OCI-LY3 (cell line): ENCODE data around the gene CD86.
A peak's percentile ranks its signal among the peaks of the same experiment; 100 is the strongest.

Experiments
- H2AFZ ChIP-seq: fragments of 200-600, 300-600 bp; shearing (Covaris generic); 2 replicates; pipeline ENCODE4 v1.6.0; 2014; ENCODE audit warnings: antibody characterized with exemption, low read depth, low read length
- H3K27ac ChIP-seq: fragments of 200-600, 300-600 bp; sonication (generic); 2 replicates; pipeline ENCODE4 v1.5.1; 2014; ENCODE audit warnings: mild to moderate bottlenecking, low read length, moderate library complexity, mixed read lengths
- H3K27me3 ChIP-seq: fragments of 200-600, 300-600 bp; sonication (generic); 2 replicates; pipeline ENCODE4 v1.6.1; 2014; ENCODE audit warnings: low read depth, low read length, mixed read lengths
- H3K36me3 ChIP-seq: fragments of 200-600, 300-600 bp; sonication (generic); replicated peaks from 2 replicates; pipeline ENCODE3; 2014; ENCODE audit warnings: low read depth, low read length, mixed read lengths
- H3K4me1 ChIP-seq: fragments of 300-600, 200-600 bp; sonication (generic); 2 replicates; pipeline ENCODE4 v1.6.1; 2014; ENCODE audit warnings: low read length, mixed read lengths
- H3K4me2 ChIP-seq: fragments of 200-600, 300-600 bp; sonication (generic); 2 replicates; pipeline ENCODE4 v1.6.1; 2014; ENCODE audit warnings: low read length, mixed read lengths
- H3K4me3 ChIP-seq: fragments of 300-600, 200-600 bp; sonication (generic); 2 replicates; pipeline ENCODE4 v1.5.1; 2014; ENCODE audit warnings: antibody characterized with exemption, mild to moderate bottlenecking, low read length, moderate library complexity
- H3K79me2 ChIP-seq: fragments of 300-600, 200-600 bp; shearing (Covaris generic); 2 replicates; pipeline ENCODE4 v1.6.1; 2014; ENCODE audit warnings: mild to moderate bottlenecking, low read length, mixed read lengths
- H3K9ac ChIP-seq: fragments of 300-600, 200-600 bp; shearing (Covaris generic); 2 replicates; pipeline ENCODE4 v1.6.0; 2014; ENCODE audit warnings: mild to moderate bottlenecking, low read length, moderate library complexity
- H3K9me3 ChIP-seq: fragments of 200-600, 300-600 bp; shearing (Covaris generic); 2 replicates; pipeline ENCODE4 v1.6.1; 2014; ENCODE audit warnings: low read length, mixed read lengths; ENCODE audit not compliant: insufficient read depth
- H4K20me1 ChIP-seq: fragments of 200-600, 300-600 bp; sonication (generic); 2 replicates; pipeline ENCODE4 v1.6.1; 2016; ENCODE audit warnings: low read length, mixed read lengths; ENCODE audit not compliant: insufficient read depth
- EZH2phosphoT487 ChIP-seq: fragments of 200-600 bp; shearing (Covaris generic); IDR thresholded peaks from 2 replicates; pipeline ENCODE4 v1.6.1; 2018; ENCODE audit warnings: antibody characterized with exemption, mixed run types, low read depth
- TF ChIP-seq, protein P1 (sequence below): fragments of 200-600, 300-600 bp; sonication (generic); IDR thresholded peaks from 2 replicates; pipeline ENCODE4 v1.5.1; 2014; ENCODE audit warnings: antibody characterized with exemption, low read length, low read depth

CD86 gene

DNA sequence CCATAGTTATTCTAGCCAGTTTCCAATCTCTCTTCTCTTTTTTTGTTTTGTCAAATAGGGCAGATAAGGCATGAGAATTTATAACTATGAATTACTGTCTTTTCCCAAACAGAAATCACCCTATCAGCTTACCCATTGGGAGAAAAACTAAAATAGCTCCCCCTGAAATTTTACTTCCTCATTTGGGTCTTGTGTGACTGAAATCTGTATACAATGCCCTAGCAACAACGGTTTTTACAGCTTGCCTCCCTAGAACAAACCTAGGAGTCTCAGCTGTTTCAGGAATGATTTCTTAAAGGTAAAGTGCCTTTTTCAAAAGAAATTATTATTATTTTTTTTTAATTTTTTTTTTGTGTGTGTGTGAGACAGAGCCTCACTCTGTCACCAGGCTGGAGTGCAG lies 56.8 kb downstream of the CD86 start:
- no peak overlapping the region for H3K27ac ChIP-seq
- H3K4me2 ChIP-seq: no peak overlapping the region
- H3K9me3 ChIP-seq: no peaks in the 10 kb centered on the region
- peaks cover 20% of the 10 kb centered on the region for H3K4me1 ChIP-seq
- H3K27me3 ChIP-seq: no peaks in the 10 kb centered on the region
- no peak overlapping the region for H2AFZ ChIP-seq
- no peak overlapping the region for H3K9ac ChIP-seq
- TF ChIP-seq EZH2phosphoT487: no peak
- TF ChIP-seq, protein P1, sequence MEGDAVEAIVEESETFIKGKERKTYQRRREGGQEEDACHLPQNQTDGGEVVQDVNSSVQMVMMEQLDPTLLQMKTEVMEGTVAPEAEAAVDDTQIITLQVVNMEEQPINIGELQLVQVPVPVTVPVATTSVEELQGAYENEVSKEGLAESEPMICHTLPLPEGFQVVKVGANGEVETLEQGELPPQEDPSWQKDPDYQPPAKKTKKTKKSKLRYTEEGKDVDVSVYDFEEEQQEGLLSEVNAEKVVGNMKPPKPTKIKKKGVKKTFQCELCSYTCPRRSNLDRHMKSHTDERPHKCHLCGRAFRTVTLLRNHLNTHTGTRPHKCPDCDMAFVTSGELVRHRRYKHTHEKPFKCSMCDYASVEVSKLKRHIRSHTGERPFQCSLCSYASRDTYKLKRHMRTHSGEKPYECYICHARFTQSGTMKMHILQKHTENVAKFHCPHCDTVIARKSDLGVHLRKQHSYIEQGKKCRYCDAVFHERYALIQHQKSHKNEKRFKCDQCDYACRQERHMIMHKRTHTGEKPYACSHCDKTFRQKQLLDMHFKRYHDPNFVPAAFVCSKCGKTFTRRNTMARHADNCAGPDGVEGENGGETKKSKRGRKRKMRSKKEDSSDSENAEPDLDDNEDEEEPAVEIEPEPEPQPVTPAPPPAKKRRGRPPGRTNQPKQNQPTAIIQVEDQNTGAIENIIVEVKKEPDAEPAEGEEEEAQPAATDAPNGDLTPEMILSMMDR: no peak
- no peaks in the 10 kb centered on the region for H3K79me2 ChIP-seq
- peaks cover 34% of the 10 kb centered on the region for H3K36me3 ChIP-seq
- no peaks in the 10 kb centered on the region for H4K20me1 ChIP-seq
- no peak overlapping the region for H3K4me3 ChIP-seq

DNA sequence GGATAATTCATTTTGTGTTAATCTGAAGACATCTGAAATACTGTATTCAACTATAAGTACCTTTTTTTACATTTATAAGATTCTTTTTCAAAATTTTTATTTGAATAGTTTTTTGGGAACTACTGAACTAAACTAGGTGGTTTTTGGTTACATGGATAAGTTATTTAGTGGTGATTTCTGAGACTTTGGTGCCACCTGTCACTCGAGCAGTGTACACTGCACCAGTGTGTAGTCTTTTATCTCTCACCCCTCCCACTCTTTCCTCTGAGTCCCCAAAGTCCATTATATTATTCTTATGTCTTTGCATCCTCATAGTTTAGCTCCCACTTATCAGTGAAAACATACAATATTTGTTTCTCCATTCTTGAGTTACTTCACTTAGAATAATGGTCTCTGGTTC lies 57.6 kb downstream of the CD86 start:
- no peaks in the 10 kb centered on the region for H3K9me3 ChIP-seq
- H3K4me2 ChIP-seq: no peak overlapping the region
- peaks cover 31% of the 10 kb centered on the region for H3K36me3 ChIP-seq
- H3K4me3 ChIP-seq: no peak overlapping the region
- no peak overlapping the region for H3K9ac ChIP-seq
- H4K20me1 ChIP-seq: no peaks in the 10 kb centered on the region
- no peak overlapping the region for H2AFZ ChIP-seq
- H3K4me1 ChIP-seq: peaks cover 18% of the 10 kb centered on the region
- no peaks in the 10 kb centered on the region for H3K79me2 ChIP-seq
- H3K27me3 ChIP-seq: no peaks in the 10 kb centered on the region
- TF ChIP-seq EZH2phosphoT487: no peak
- TF ChIP-seq, protein P1: peak; percentile 18; the same call in 1 of the 2 replicates
- H3K27ac ChIP-seq: no peak overlapping the region

DNA sequence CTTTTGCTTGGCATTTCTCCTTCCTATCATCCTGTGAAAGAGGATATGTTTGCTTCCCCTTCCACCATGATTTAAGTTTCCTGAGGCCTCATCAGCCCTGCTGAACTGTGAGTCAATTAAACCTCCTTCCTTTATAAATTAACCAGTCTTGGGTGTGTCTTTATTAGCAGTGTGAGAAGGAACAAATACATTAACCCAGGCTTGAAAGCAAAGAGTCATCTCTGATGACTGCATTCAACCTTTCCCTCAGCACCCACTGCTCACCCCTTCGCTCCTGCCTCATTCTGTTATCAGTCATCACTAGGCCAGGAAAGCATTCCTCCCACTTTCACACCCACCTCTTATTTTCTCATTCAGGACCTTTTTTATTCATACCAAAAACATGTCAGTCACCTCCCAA lies 68.7 kb downstream of the CD86 start:
- Histone ChIP-seq H3K4me2 (no peak overlapping the region), H3K9me3 (no peaks in the 10 kb centered on the region), H3K79me2 (no peaks in the 10 kb centered on the region), H3K36me3 (peaks cover 12% of the 10 kb centered on the region), H3K27me3 (no peaks in the 10 kb centered on the region), H3K4me1 (no peaks in the 10 kb centered on the region), H2AFZ (no peak overlapping the region), H4K20me1 (no peaks in the 10 kb centered on the region), H3K9ac (no peak overlapping the region), H3K27ac (no peak overlapping the region), H3K4me3 (no peak overlapping the region)
- TF ChIP-seq EZH2phosphoT487: no peak

DNA sequence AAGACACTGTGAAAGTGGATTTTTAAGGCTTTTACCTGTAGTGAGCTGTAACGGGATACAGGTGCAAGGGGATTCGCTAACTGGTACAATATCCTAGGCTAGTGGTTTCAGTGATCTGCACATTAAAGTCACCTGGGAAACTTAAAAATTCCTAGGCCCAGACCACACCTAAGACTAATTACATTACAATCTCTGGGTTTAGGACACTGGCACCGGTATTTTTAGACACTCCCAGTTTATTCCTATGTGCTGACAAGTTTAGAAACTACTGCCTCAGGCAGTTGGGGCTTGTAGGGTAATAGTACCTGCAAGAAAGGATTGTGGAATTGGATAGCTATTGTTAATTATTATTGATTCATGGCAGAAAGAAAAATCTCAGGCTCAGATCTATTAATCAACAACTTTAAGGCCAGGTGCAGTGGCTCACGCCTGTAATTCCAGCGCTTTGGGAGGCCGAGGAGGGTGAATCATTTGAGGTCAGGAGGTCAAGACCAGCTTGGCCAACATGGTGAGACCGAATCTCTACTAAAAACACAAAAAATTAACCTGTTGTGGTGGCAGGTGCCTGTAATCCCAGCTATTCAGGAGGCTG lies 77.9 kb downstream of the CD86 start:
- H3K9ac ChIP-seq: no peak overlapping the region
- no peak overlapping the region for H3K4me3 ChIP-seq
- no peak overlapping the region for H3K4me2 ChIP-seq

More for the DNA sequence above, 77.9 kb downstream of the CD86 start:
- Histone ChIP-seq H3K36me3 (no peaks in the 10 kb centered on the region), H3K27me3 (no peaks in the 10 kb centered on the region), H3K4me1 (peaks cover 7% of the 10 kb centered on the region), H4K20me1 (no peaks in the 10 kb centered on the region), H3K27ac (no peak overlapping the region), H3K9me3 (no peaks in the 10 kb centered on the region), H2AFZ (no peak overlapping the region), H3K79me2 (no peaks in the 10 kb centered on the region)
- no peak for TF ChIP-seq EZH2phosphoT487
- TF ChIP-seq, protein P1: no peak
